ENCODE measurements around the gene PRLR. TPM values are rescaled to one million over a fixed set of nuclear protein-coding genes. Genes with fewer than 3 reads are reported as not detected.

PRLR gene
- total RNA-seq, 2 donors from 2014 or later = not detected

GRCh38 chr5:35227720-35228119 is 2.6 kb downstream of the PRLR start:
- no peaks in the 10 kb centered on the region for H3K9me3 ChIP-seq (ENCODE audit: control insufficient read depth, low read length, poor library complexity, severe bottlenecking)
- Mint-ChIP-seq H3K4me3 (no peak overlapping the region), H3K27ac (no peak overlapping the region), H3K27me3 (peaks cover 92% of the 10 kb centered on the region), H3K4me1 (peaks cover 8% of the 10 kb centered on the region), H3K36me3 (ENCODE audit: low read depth) (peaks cover 3% of the 10 kb centered on the region)
- DNase-seq = no peak
- no peak for ATAC-seq

GRCh38 chr5:35223787-35224395 is 6.4 kb downstream of the PRLR start:
- Mint-ChIP-seq H3K4me3 (no peak overlapping the region), H3K4me1 (no peaks in the 10 kb centered on the region), H3K36me3 (ENCODE audit: low read depth) (no peaks in the 10 kb centered on the region), H3K27ac (no peak overlapping the region), H3K27me3 (peaks cover 67% of the 10 kb centered on the region)
- ATAC-seq (no peak), DNase-seq (no peak)
- no peaks in the 10 kb centered on the region for H3K9me3 ChIP-seq (ENCODE audit: control insufficient read depth, low read length, poor library complexity, severe bottlenecking)

GRCh38 chr5:35220967-35221366 is 9.3 kb downstream of the PRLR start:
- Mint-ChIP-seq H3K36me3 (ENCODE audit: low read depth) (no peaks in the 10 kb centered on the region), H3K27me3 (peaks cover 38% of the 10 kb centered on the region), H3K4me1 (no peaks in the 10 kb centered on the region), H3K27ac (no peak overlapping the region), H3K4me3 (no peak overlapping the region)
- H3K9me3 ChIP-seq (ENCODE audit: control insufficient read depth, low read length, poor library complexity, severe bottlenecking) = no peaks in the 10 kb centered on the region
- DNase-seq (no peak), ATAC-seq (no peak)

GRCh38 chr5:35218981-35219380 is 11.3 kb downstream of the PRLR start:
- DNase-seq (no peak), ATAC-seq (no peak)
- H3K27me3 Mint-ChIP-seq = peaks cover 22% of the 10 kb centered on the region
- no peaks in the 10 kb centered on the region for H3K9me3 ChIP-seq (ENCODE audit: control insufficient read depth, low read length, poor library complexity, severe bottlenecking)
- H3K4me3 Mint-ChIP-seq = no peak overlapping the region
- no peak overlapping the region for H3K27ac Mint-ChIP-seq
- H3K36me3 Mint-ChIP-seq (ENCODE audit: low read depth) = no peaks in the 10 kb centered on the region
- no peaks in the 10 kb centered on the region for H3K4me1 Mint-ChIP-seq

- no peak for ATAC-seq
- Mint-ChIP-seq H3K27me3 (peaks cover 18% of the 10 kb centered on the region), H3K4me1 (no peaks in the 10 kb centered on the region), H3K36me3 (ENCODE audit: low read depth) (no peaks in the 10 kb centered on the region), H3K27ac (no peak overlapping the region), H3K4me3 (no peak overlapping the region)
- no peaks in the 10 kb centered on the region for H3K9me3 ChIP-seq (ENCODE audit: control insufficient read depth, low read length, poor library complexity, severe bottlenecking)
- DNase-seq = no peak
Observed at GRCh38 chr5:35214051-35214450, 16.2 kb downstream of the PRLR start.

- H3K36me3 Mint-ChIP-seq (ENCODE audit: low read depth) = no peaks in the 10 kb centered on the region
- peaks cover 18% of the 10 kb centered on the region for H3K27me3 Mint-ChIP-seq
- DNase-seq = no peak
- H3K9me3 ChIP-seq (ENCODE audit: control insufficient read depth, low read length, poor library complexity, severe bottlenecking) = no peaks in the 10 kb centered on the region
- no peak overlapping the region for H3K27ac Mint-ChIP-seq
- ATAC-seq = no peak
- H3K4me1 Mint-ChIP-seq = no peaks in the 10 kb centered on the region
- no peak overlapping the region for H3K4me3 Mint-ChIP-seq
Observed at GRCh38 chr5:35213608-35214007, 16.7 kb downstream of the PRLR start.

- Mint-ChIP-seq H3K4me1 (no peaks in the 10 kb centered on the region), H3K4me3 (no peak overlapping the region), H3K27me3 (peaks cover 18% of the 10 kb centered on the region), H3K27ac (no peak overlapping the region), H3K36me3 (ENCODE audit: low read depth) (no peaks in the 10 kb centered on the region)
- no peak for DNase-seq
- no peak for ATAC-seq
- H3K9me3 ChIP-seq (ENCODE audit: control insufficient read depth, low read length, poor library complexity, severe bottlenecking) = no peaks in the 10 kb centered on the region
Observed at GRCh38 chr5:35212122-35212982, 17.9 kb downstream of the PRLR start.

GRCh38 chr5:35209862-35210261 is 20.4 kb downstream of the PRLR start:
- H3K4me1 Mint-ChIP-seq = no peaks in the 10 kb centered on the region
- no peak for DNase-seq
- H3K27me3 Mint-ChIP-seq = peaks cover 24% of the 10 kb centered on the region
- H3K27ac Mint-ChIP-seq = no peak overlapping the region
- no peak overlapping the region for H3K4me3 Mint-ChIP-seq
- no peak for ATAC-seq
- no peaks in the 10 kb centered on the region for H3K9me3 ChIP-seq (ENCODE audit: control insufficient read depth, low read length, poor library complexity, severe bottlenecking)
- no peaks in the 10 kb centered on the region for H3K36me3 Mint-ChIP-seq (ENCODE audit: low read depth)

GRCh38 chr5:35205606-35206005 is 24.7 kb downstream of the PRLR start:
- H3K4me3 Mint-ChIP-seq = no peak overlapping the region
- DNase-seq = no peak
- H3K9me3 ChIP-seq (ENCODE audit: control insufficient read depth, low read length, poor library complexity, severe bottlenecking) = no peaks in the 10 kb centered on the region
- peaks cover 24% of the 10 kb centered on the region for H3K27me3 Mint-ChIP-seq
- H3K4me1 Mint-ChIP-seq = peaks cover 2% of the 10 kb centered on the region
- H3K36me3 Mint-ChIP-seq (ENCODE audit: low read depth) = no peaks in the 10 kb centered on the region
- no peak for ATAC-seq
- H3K27ac Mint-ChIP-seq = no peak overlapping the region

- peaks cover 24% of the 10 kb centered on the region for H3K27me3 Mint-ChIP-seq
- H3K4me1 Mint-ChIP-seq = peaks cover 2% of the 10 kb centered on the region
- ATAC-seq (no peak), DNase-seq (no peak)
- H3K9me3 ChIP-seq (ENCODE audit: control insufficient read depth, low read length, poor library complexity, severe bottlenecking) = no peaks in the 10 kb centered on the region
- no peak overlapping the region for H3K4me3 Mint-ChIP-seq
- no peaks in the 10 kb centered on the region for H3K36me3 Mint-ChIP-seq (ENCODE audit: low read depth)
- no peak overlapping the region for H3K27ac Mint-ChIP-seq
Observed at GRCh38 chr5:35205186-35205585, 25.1 kb downstream of the PRLR start.

- Mint-ChIP-seq H3K27me3 (peaks cover 32% of the 10 kb centered on the region), H3K27ac (no peak overlapping the region), H3K36me3 (ENCODE audit: low read depth) (no peaks in the 10 kb centered on the region), H3K4me1 (peaks cover 2% of the 10 kb centered on the region), H3K4me3 (no peak overlapping the region)
- DNase-seq = no peak
- ATAC-seq = no peak
- no peaks in the 10 kb centered on the region for H3K9me3 ChIP-seq (ENCODE audit: control insufficient read depth, low read length, poor library complexity, severe bottlenecking)
Observed at GRCh38 chr5:35203403-35203802, 26.9 kb downstream of the PRLR start.

GRCh38 chr5:35202319-35203111 is 27.8 kb downstream of the PRLR start:
- Mint-ChIP-seq H3K36me3 (ENCODE audit: low read depth) (no peaks in the 10 kb centered on the region), H3K27me3 (peaks cover 40% of the 10 kb centered on the region), H3K4me1 (peaks cover 2% of the 10 kb centered on the region), H3K27ac (no peak overlapping the region), H3K4me3 (no peak overlapping the region)
- DNase-seq = no peak
- no peak for ATAC-seq
- H3K9me3 ChIP-seq (ENCODE audit: control insufficient read depth, low read length, poor library complexity, severe bottlenecking) = no peaks in the 10 kb centered on the region

- peaks cover 50% of the 10 kb centered on the region for H3K27me3 Mint-ChIP-seq
- H3K27ac Mint-ChIP-seq = no peak overlapping the region
- no peak for DNase-seq
- H3K36me3 Mint-ChIP-seq (ENCODE audit: low read depth) = no peaks in the 10 kb centered on the region
- H3K4me1 Mint-ChIP-seq = peaks cover 2% of the 10 kb centered on the region
- no peaks in the 10 kb centered on the region for H3K9me3 ChIP-seq (ENCODE audit: control insufficient read depth, low read length, poor library complexity, severe bottlenecking)
- no peak for ATAC-seq
- no peak overlapping the region for H3K4me3 Mint-ChIP-seq
Observed at GRCh38 chr5:35201291-35201690, 29.0 kb downstream of the PRLR start.

Data from T-helper 17 cell (primary cell).